ENCODE data around the gene ACAP3. TPM values are rescaled to one million over a fixed set of nuclear protein-coding genes. Genes with fewer than 3 reads are reported as not detected.

Gene ACAP3
- total RNA-seq, 1 donor from 2014 or later = 10.7 TPM

GRCh38 chr1:1273512-1274298 lies 34.0 kb downstream of the ACAP3 start, which contains the start of gene UBE2J2:
Gene UBE2J2 (minus strand): TSS chr1:1273854. CDS start chr1:1267992, 5,862 bp downstream.
- no peak within 1 kb of the TSS for H3K27ac Mint-ChIP-seq
- peaks cover 13% of the 10 kb centered on the region for H3K36me3 Mint-ChIP-seq
- peaks cover 4% of the 10 kb centered on the region for H3K27me3 Mint-ChIP-seq (ENCODE audit: insufficient read depth, low read depth)
- H3K9me3 Mint-ChIP-seq = peaks cover 2% of the 10 kb centered on the region
- Histone ChIP-seq H3K79me2 (ENCODE audit: low read depth) (peaks cover 46% of the 10 kb centered on the region), H3K4me2 (peak within 1 kb of the TSS; percentile 98), H2AFZ (replicated peaks) (no peak within 1 kb of the TSS), H3K27me3 (no peaks in the 10 kb centered on the region), H3K27ac (peak within 1 kb of the TSS; percentile 64), H4K20me1 (ENCODE audit: low read depth) (peaks cover 42% of the 10 kb centered on the region), H3K9ac (peak within 1 kb of the TSS; percentile 96), H3K4me1 (peaks cover 12% of the 10 kb centered on the region), H3K36me3 (no peaks in the 10 kb centered on the region), H3F3A (ENCODE audit: low read depth) (no peaks in the 10 kb centered on the region), H3K4me3 (peak within 1 kb of the TSS; percentile 100), H3K9me3 (ENCODE audit: low read depth) (no peaks in the 10 kb centered on the region)
- peak; percentile 97 for DNase-seq (ENCODE audit: low spot score)
- H3K4me3 Mint-ChIP-seq = peak within 1 kb of the TSS; percentile 91
- TF ChIP-seq EZH2phosphoT487 (IDR thresholded peaks at IDR 0.05) (no peak), EZH2 (IDR thresholded peaks at IDR 0.05) (peak; percentile 8), CTCF (IDR thresholded peaks at IDR 0.05) (no peak)
- peaks cover 30% of the 10 kb centered on the region for H3K4me1 Mint-ChIP-seq

GRCh38 chr1:1273209-1273511 lies 34.6 kb downstream of the ACAP3 start:
- H3K4me2 ChIP-seq = peak overlapping the region; percentile 97
- H3K4me1 Mint-ChIP-seq = peaks cover 30% of the 10 kb centered on the region
- H3K36me3 Mint-ChIP-seq = peaks cover 13% of the 10 kb centered on the region
- peaks cover 47% of the 10 kb centered on the region for H4K20me1 ChIP-seq (ENCODE audit: low read depth)
- H3K9me3 Mint-ChIP-seq = peaks cover 2% of the 10 kb centered on the region
- peaks cover 52% of the 10 kb centered on the region for H3K79me2 ChIP-seq (ENCODE audit: low read depth)
- H3K9me3 ChIP-seq (ENCODE audit: low read depth) = no peaks in the 10 kb centered on the region
- TF ChIP-seq EZH2phosphoT487 (IDR thresholded peaks at IDR 0.05) = no peak
- TF ChIP-seq EZH2 (IDR thresholded peaks at IDR 0.05) = no peak
- TF ChIP-seq CTCF (IDR thresholded peaks at IDR 0.05) = no peak
- H3K9ac ChIP-seq = peak overlapping the region; percentile 96
- H3K27ac ChIP-seq = peak overlapping the region; percentile 64
- no peak for DNase-seq (ENCODE audit: low spot score)
- H3K36me3 ChIP-seq = no peaks in the 10 kb centered on the region
- H3K27me3 ChIP-seq = no peaks in the 10 kb centered on the region
- H3K4me1 ChIP-seq = peaks cover 12% of the 10 kb centered on the region
- H3K27ac Mint-ChIP-seq = no peak overlapping the region
- H3K4me3 ChIP-seq = peak overlapping the region; percentile 100
- H3K27me3 Mint-ChIP-seq (ENCODE audit: insufficient read depth, low read depth) = peaks cover 4% of the 10 kb centered on the region
- no peaks in the 10 kb centered on the region for H3F3A ChIP-seq (ENCODE audit: low read depth)
- no peak overlapping the region for H2AFZ ChIP-seq (replicated peaks)
- peak overlapping the region; percentile 91 for H3K4me3 Mint-ChIP-seq

GRCh38 chr1:1272341-1273208 lies 35.2 kb downstream of the ACAP3 start:
- H3K4me1 Mint-ChIP-seq = peaks cover 30% of the 10 kb centered on the region
- H4K20me1 ChIP-seq (ENCODE audit: low read depth) = peaks cover 53% of the 10 kb centered on the region
- peaks cover 2% of the 10 kb centered on the region for H3K9me3 Mint-ChIP-seq
- no peak for DNase-seq (ENCODE audit: low spot score)
- H3K36me3 ChIP-seq = no peaks in the 10 kb centered on the region
- no peak overlapping the region for H2AFZ ChIP-seq (replicated peaks)
- H3K79me2 ChIP-seq (ENCODE audit: low read depth) = peaks cover 54% of the 10 kb centered on the region
- no peak overlapping the region for H3K27ac ChIP-seq
- H3K9ac ChIP-seq = peak overlapping the region; percentile 96
- H3K27ac Mint-ChIP-seq = peak overlapping the region; percentile 79
- TF ChIP-seq CTCF (IDR thresholded peaks at IDR 0.05) (no peak), EZH2 (IDR thresholded peaks at IDR 0.05) (no peak), EZH2phosphoT487 (IDR thresholded peaks at IDR 0.05) (no peak)
- peak overlapping the region; percentile 91 for H3K4me3 Mint-ChIP-seq
- peak overlapping the region; percentile 97 for H3K4me2 ChIP-seq
- H3K27me3 ChIP-seq = no peaks in the 10 kb centered on the region
- no peaks in the 10 kb centered on the region for H3F3A ChIP-seq (ENCODE audit: low read depth)
- H3K4me3 ChIP-seq = peak overlapping the region; percentile 100
- H3K36me3 Mint-ChIP-seq = peaks cover 13% of the 10 kb centered on the region
- peaks cover 12% of the 10 kb centered on the region for H3K4me1 ChIP-seq
- no peaks in the 10 kb centered on the region for H3K9me3 ChIP-seq (ENCODE audit: low read depth)
- peaks cover 4% of the 10 kb centered on the region for H3K27me3 Mint-ChIP-seq (ENCODE audit: insufficient read depth, low read depth)

Data from neural progenitor cell (in vitro differentiated cells).